Skeletal muscle cell (primary cell): ENCODE measurements around the gene SCYL1.
"Not testable (repeated sequence)": the region's sequence is repeated elsewhere in the genome, so short reads cannot be mapped to it uniquely, and the experiment has no call there.

ENCODE experiments used
- DNase-seq: peaks from one replicate; pipeline ENCODE4 v3.0.0-alpha.2; 2010; ENCODE audit warnings: low read depth
- H3K4me3 ChIP-seq: 2 replicates; pipeline ENCODE4 v1.5.1; 2011; ENCODE audit warnings: low read depth, mild to moderate bottlenecking, control low read depth, low read length, moderate library complexity

SCYL1 gene

DNA sequence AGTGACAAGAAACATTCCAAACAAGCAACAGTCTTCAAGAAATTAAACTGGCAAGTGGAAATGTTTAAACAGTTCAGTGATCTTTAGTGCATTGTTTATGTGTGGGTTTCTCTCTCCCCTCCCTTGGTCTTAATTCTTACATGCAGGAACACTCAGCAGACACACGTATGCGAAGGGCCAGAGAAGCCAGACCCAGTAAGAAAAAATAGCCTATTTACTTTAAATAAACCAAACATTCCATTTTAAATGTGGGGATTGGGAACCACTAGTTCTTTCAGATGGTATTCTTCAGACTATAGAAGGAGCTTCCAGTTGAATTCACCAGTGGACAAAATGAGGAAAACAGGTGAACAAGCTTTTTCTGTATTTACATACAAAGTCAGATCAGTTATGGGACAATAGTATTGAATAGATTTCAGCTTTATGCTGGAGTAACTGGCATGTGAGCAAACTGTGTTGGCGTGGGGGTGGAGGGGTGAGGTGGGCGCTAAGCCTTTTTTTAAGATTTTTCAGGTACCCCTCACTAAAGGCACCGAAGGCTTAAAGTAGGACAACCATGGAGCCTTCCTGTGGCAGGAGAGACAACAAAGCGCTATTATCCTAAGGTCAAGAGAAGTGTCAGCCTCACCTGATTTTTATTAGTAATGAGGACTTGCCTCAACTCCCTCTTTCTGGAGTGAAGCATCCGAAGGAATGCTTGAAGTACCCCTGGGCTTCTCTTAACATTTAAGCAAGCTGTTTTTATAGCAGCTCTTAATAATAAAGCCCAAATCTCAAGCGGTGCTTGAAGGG, 20.0 kb upstream of the SCYL1 start:
- H3K4me3 ChIP-seq = peak overlapping the region; percentile 82
- DNase-seq = no peak

- DNase-seq = no peak
Observed at GRCh38 chr11:65505466-65506289, 19.2 kb upstream of the SCYL1 start.

DNA sequence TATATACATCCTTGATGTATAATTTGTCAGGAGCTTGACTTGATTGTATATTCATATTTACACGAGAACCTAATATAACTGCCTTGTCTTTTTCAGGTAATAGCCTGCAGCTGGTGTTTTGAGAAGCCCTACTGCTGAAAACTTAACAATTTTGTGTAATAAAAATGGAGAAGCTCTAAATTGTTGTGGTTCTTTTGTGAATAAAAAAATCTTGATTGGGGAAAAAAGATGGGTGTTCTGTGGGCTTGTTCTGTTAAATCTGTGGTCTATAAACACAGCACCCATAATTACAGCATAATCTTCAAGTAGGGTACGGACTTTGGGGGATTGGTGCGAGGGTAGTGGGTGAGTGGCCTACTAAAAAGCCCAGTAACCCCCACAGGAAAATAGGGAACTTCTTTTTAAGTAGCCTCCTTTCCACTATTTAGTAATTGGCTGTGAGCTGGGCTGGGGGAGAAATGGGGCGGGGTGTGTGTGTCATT, 18.6 kb upstream of the SCYL1 start:
- H3K4me3 ChIP-seq = peak overlapping the region; percentile 82
- no peak for DNase-seq

More at GRCh38 chr11:65505466-65506289, 19.2 kb upstream of the SCYL1 start:
- peak overlapping the region; percentile 82 for H3K4me3 ChIP-seq

DNA sequence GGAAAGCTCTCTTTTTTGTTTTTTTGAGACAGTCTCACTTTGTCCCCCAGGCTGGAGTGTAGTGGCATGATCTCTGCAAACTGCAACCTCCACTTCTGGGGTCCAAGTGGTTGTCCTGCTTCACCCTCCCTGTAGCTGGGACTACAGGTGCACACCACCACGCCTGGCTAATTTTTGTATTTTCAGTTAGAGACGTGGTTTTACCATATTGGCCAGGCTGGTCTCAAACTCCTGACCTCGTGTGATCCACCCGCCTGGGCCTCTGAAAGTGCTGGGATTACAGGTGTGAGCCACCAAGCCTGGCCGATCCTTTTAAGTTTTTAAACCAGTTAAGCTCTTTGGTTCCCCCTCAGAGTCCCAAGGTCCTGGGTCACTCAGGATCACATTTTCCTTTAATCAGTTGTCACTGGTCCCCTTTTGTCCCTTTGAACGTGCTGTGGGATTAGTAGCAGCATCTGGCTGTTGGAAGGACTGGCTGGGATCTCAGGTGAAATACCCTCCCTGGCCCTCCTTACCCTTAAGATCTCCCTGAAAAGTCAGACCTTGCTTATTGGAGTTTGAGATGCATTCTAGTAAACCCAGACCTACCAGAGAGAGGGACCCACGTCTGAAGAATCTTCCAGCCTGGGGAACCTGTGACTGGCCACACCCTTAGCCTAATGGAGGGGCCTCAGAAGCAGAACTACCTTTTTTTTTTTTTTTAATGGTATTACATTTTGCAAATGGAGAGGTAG, 17.9 kb upstream of the SCYL1 start:
- peak overlapping the region; percentile 82 for H3K4me3 ChIP-seq

DNA sequence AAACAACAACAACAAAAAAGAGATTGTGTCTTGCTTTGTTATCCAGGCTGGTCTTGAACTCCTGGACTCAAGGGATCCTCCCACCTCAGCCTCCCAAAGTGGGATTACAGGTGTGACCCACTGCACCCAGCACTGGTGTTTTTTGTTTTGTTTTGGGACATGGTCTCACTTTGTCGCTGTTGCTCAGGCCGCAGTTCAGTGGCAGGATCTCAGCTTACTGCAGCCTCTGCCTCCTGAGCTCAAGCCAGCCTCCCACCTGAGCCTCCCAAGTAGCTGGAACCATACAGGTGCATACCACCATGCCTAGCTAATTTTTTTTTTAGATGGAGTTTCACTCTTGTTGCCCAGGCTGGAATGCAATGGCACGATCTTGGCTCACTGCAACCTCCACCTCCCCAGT, 12.6 kb upstream of the SCYL1 start:
- DNase-seq, H3K4me3 ChIP-seq: not testable (repeated sequence)

More for the DNA sequence above, 17.9 kb upstream of the SCYL1 start:
- DNase-seq = no peak

DNA sequence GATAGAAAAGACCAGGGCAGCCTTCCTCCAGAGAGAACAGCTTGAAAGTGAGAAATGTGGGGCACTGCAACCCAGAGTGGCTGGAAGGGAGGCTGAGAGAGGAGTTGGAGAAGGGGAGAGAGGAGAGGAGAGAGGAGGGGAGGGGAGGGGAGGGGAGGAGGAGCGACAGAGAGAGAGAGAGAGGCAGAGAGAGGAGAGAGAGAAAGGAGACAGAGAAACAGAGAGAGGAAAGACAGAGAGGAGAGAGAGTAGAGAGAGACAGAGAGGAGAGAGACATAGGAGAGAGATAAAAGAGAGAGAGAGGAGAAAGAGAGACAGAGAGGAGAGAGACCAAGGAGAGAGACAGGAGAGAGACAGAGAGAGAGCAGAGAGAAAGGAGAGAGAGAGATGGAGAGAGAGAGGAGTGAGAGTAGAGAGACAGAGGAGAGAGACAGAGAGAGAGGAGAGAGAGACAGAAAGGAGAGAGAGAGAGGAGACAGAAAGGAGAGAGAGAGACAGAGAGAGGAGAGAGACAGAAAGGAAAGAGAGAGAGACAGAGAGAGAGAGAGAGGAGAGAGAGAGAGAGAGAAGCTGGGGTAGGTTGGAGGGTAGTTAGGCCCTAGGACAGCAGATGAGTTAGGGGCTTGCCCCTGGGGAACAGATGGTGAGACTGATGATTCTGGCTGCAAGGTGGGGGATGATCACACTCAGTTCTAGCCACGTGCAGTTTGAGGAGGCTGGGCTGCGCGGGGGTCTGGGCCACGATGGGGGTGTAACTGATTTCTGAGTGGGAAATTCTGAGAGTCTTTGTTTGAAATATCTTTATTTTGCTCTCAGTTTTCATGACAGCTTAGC, 8.5 kb upstream of the SCYL1 start:
- H3K4me3 ChIP-seq = no peak overlapping the region
- no peak for DNase-seq

DNA sequence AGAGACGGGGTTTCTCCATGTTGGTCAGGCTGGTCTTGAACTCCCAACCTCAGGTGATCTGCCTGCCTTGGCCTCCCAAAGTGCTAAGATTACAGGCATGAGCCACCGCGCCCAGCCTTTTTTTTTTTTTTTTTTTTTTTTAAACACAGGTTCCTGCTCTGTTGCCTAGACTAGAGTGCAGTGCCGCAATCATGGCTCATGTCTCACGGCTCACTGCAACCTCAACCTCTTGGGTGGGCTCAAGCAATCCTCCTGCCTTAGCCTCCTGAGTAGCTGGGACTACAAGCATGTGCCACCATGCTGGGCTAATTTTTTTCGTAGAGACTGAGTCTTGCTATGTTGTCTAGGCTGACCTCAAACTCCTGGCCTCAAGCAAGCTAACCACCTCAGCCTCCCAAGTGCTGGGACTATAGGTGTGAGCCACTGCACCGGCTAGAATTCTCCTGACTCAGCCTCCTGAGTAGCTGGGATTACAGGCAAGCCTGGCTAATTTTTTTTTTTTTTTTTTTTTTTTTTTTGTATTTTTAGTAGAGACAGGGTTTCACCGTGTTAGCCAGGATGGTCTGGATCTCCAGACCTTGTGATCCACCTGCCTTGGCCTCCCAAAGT, 5.8 kb upstream of the SCYL1 start:
- not testable (repeated sequence) for H3K4me3 ChIP-seq

DNA sequence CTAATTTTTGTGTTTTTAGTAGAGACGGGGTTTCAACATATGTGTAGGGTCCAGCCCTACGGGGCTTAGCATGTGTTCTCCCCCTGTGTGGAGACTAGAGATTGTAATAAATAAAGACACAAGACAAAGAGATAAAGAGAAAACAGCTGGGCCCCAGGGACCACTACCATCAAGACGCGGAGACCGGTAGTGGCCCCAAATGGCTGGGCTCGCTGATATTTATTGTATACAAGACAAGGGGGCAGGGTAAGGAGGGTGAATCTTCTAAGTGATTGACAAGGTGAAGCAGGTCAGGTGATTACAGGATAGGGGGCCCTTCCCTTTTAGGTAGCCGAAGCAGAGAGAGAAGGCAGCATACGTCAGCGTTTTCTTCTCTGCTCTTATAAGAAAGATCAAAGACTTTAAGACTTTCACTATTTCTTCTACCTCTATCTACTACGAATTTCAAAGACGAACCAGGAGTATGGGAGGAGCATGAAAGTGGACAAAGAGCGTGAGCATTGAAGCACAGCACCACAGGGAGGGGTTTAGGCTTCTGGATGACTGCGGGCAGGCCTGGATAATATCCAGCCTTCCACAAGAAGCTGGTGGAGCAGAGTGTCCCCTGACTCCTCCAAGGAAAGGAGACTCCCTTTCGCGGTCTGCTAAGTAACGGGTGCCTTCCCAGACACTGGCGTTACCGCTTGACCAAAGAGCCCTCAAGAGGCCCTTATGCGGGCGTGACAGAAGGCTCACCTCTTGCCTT, 2.9 kb upstream of the SCYL1 start:
- DNase-seq, H3K4me3 ChIP-seq: not testable (repeated sequence)

More for the DNA sequence above, 5.8 kb upstream of the SCYL1 start:
- not testable (repeated sequence) for DNase-seq

GRCh38 chr11:65522718-65523630, 1.9 kb upstream of the SCYL1 start:
- H3K4me3 ChIP-seq, DNase-seq: not testable (repeated sequence)

GRCh38 chr11:65523631-65523968, 1.3 kb upstream of the SCYL1 start:
- not testable (repeated sequence) for DNase-seq, H3K4me3 ChIP-seq

GRCh38 chr11:65524014-65524740, 706 bp upstream of the SCYL1 start:
- no peak for DNase-seq
- peak overlapping the region; percentile 28 for H3K4me3 ChIP-seq

DNA sequence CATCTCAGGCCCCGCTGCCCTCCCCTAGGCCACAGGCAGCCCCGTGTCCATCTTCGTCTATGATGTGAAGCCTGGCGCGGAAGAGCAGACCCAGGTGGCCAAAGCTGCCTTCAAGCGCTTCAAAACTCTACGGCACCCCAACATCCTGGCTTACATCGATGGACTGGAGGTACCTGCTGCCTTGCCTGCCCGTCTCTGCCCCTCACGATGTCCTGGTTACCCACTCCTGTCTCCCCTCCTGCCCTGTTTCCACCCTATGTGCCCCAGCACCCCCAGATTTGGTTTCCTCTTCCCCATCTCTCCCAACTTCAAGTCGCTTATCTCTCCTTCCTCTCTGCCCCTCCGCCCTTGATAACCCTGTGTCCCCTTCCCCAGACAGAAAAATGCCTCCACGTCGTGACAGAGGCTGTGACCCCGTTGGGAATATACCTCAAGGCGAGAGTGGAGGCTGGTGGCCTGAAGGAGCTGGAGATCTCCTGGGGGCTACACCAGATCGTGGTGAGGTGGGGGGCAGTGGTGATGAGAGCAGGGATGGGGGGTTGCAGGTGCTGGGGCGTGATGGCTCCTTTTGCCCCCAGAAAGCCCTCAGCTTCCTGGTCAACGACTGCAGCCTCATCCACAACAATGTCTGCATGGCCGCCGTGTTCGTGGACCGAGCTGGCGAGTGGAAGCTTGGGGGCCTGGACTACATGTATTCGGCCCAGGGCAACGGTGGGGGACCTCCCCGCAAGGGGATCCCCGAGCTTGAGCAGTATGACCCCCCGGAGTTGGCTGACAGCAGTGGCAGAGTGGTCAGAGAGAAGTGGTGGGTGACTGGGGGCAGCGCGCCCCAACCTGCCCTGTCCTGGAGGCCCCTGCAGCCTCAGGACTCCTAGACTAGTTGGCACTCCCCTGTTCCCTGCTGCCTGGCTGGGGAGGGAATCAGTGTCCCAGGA, 930 bp downstream of the SCYL1 start:
- DNase-seq = no peak
- H3K4me3 ChIP-seq = peak overlapping the region; percentile 93

DNA sequence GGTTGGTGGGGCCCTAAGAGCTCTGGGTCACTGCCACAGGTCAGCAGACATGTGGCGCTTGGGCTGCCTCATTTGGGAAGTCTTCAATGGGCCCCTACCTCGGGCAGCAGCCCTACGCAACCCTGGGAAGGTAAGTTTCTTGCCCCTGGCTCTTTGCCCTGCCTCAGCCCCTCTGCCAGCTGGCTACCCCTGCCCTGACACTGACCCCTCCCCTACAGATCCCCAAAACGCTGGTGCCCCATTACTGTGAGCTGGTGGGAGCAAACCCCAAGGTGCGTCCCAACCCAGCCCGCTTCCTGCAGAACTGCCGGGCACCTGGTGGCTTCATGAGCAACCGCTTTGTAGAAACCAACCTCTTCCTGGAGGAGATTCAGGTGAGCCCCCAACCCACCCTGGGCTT, 1.9 kb downstream of the SCYL1 start:
- H3K4me3 ChIP-seq = no peak overlapping the region
- DNase-seq = no peak

DNA sequence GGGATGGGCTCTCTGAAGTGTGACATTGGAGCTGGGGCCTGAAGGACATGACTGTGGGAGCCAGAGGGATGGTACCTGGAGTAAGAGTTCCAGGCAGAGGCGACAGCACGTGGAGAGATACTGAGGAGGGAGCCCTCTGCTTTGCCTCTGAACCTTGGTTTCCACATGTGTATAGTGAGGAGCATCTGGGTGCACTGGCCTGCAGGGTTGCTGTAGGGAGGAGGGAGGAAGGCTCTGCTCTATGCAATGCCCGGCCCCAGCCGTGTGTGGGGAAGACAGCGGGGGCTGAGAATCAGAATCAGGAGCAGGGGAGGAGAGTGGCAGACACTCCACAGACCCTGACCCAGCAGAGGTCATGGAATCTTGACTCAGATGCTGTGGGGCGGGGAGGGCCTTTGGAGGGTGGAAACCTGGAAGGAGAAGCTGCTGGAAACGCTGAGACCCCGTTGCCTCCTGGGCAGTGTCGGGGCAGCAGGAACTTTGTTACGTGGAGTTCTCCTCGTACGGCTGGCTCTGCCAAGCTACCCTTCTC, 4.0 kb downstream of the SCYL1 start:
- DNase-seq = no peak
- no peak overlapping the region for H3K4me3 ChIP-seq

DNA sequence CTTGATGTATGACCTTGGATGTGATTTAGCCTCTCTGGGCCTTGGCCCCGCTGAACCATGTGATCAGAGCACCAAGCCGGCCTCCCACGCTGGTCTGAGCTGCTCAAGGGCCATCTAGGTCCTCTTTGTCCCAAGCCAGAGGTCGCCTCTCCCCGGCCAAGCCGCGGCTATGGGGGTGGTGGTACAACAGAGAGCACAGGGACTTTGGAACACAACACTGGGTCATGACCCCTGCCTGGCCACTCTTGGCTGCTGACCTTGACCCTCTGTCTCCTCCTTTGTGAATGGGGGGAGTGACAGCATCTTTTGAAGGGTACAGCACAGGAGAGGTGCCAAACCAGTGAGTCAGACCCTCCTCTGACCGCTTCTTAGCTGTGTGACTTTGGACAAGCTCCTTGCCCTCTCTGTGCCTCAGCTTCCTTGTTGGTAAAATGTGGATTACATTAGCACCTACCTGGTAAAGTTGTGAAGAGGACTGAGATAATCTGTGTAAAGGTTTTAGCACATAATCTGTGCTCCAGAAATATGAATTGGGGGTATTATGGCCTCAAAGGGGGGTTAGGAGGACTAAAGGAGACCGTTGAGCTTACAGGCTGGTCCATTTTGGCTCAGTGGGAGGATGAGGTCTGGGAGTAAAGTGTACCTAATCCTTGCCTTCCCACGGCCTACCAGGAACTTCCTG, 4.7 kb downstream of the SCYL1 start:
- no peak for DNase-seq
- no peak overlapping the region for H3K4me3 ChIP-seq
